K562 (cell line): Measurements from ENCODE around the gene NUSAP1. TPM values are rescaled to one million over a fixed set of nuclear protein-coding genes. Genes with fewer than 3 reads are reported as not detected.

Experiments
- ATAC-seq: fragments of 200-7000 bp; cut with Tn5 transposase; 3 replicates; pipeline ENCODE4 v1.9.1; 2020; ENCODE audit warnings: moderate library complexity
- BruUV-seq: library from RNA; stranded (reverse); fragments of 400-500 nt; replicated peaks from 2 replicates; lab custom pipeline; 2021; lab: Mats Ljungman, UMichigan
- CTCF ChIA-PET: fragments of 300-600 bp; formaldehyde crosslinking; extraction: SDS; loops from one replicate; lab custom pipeline; 2021; ENCODE audit warnings: low intra/inter-chr PET ratio; lab: Yijun Ruan, JAX
- POLR2A ChIA-PET: fragments of 300-600, 350-650 bp; sonication (Branson Sonifier 250); formaldehyde crosslinking; extraction: SDS; loops from one replicate; lab custom pipeline; 2021; ENCODE audit warnings: antibody characterized with exemption, inconsistent platforms; lab: Yijun Ruan, JAX
- DNase-seq, 4 experiments: peaks; one replicate each; pipeline versions ENCODE4 v3.0.0 to v3.0.0-alpha.2; 2011 to 2018; ENCODE audit warnings: low spot score in 3 of 4, mixed read lengths in 3 of 4; ENCODE audit errors: extremely low read depth in 1 of 4
- FAIRE-seq: peaks from 2 replicates; lab custom pipeline; 2011; peaks lifted over from hg19 to GRCh38; lab: Jason Lieb, UNC
- H2AFZ ChIP-seq: 2 replicates; pipeline ENCODE4 v1.6.0; 2011; ENCODE audit warnings: low read depth, low read length, control low read depth, inconsistent platforms
- H3K27ac ChIP-seq: fragments of 200-600 bp; 3 replicates; pipeline ENCODE4 v1.8.0; 2011; ENCODE audit warnings: low read depth, mild to moderate bottlenecking, control low read depth, inconsistent platforms, low read length, moderate library complexity, mixed read lengths; ENCODE audit errors: extremely low read depth
- H3K27me3 ChIP-seq, 2 experiments: fragments of 300-600 bp in 1 of 2; 2 replicates in 1 of 2; 3 replicates in 1 of 2; pipeline versions ENCODE4 v1.6.0 to v1.8.0; 2011; ENCODE audit warnings: inconsistent platforms in 2 of 2, low read length in 2 of 2, mild to moderate bottlenecking in 1 of 2, mixed read lengths in 1 of 2, moderate library complexity in 1 of 2; ENCODE audit not compliant: control insufficient read depth in 2 of 2, insufficient read depth in 2 of 2
- H3K36me3 ChIP-seq: fragments of 300-600 bp; 3 replicates; pipeline ENCODE4 v1.8.0; 2011; ENCODE audit warnings: mild to moderate bottlenecking, low read length, inconsistent platforms; ENCODE audit not compliant: control insufficient read depth, insufficient read depth
- H3K4me1 ChIP-seq, 2 experiments: fragments of 200-600 bp in 1 of 2; replicated peaks in 1 of 2; 2 replicates in 1 of 2; 3 replicates in 1 of 2; pipeline versions ENCODE4 v1.5.1 to v1.8.0; 2011; ENCODE audit warnings: inconsistent platforms in 2 of 2, low read length in 2 of 2, mild to moderate bottlenecking in 1 of 2, mixed read lengths in 1 of 2, moderate library complexity in 1 of 2; ENCODE audit not compliant: control insufficient read depth in 2 of 2, insufficient read depth in 2 of 2
- H3K4me2 ChIP-seq: 2 replicates; pipeline ENCODE4 v1.6.1; 2011; ENCODE audit warnings: low read length, control low read depth, inconsistent platforms, mixed read lengths; ENCODE audit not compliant: insufficient read depth
- H3K4me3 ChIP-seq: fragments of 200-600 bp; sonication (generic), shearing (Covaris generic); 2 replicates; pipeline ENCODE4 v1.5.1; 2016; ENCODE audit warnings: control low read depth, inconsistent platforms
- H3K79me2 ChIP-seq: fragments of 200-600 bp; 3 replicates; pipeline ENCODE4 v1.8.0; 2011; ENCODE audit warnings: low read length, inconsistent platforms; ENCODE audit not compliant: control insufficient read depth, insufficient read depth
- H3K9ac ChIP-seq, 2 experiments: 2 replicates each; pipeline versions ENCODE4 v1.6.0 to v1.6.1; 2011; ENCODE audit warnings: low read depth in 2 of 2, low read length in 2 of 2, control low read depth in 1 of 2, inconsistent platforms in 1 of 2, mild to moderate bottlenecking in 1 of 2, mixed read lengths in 1 of 2; ENCODE audit not compliant: insufficient read depth in 1 of 2
- H3K9me1 ChIP-seq: one replicate; pipeline ENCODE4 v1.6.0; 2011; ENCODE audit warnings: inconsistent platforms, mild to moderate bottlenecking, low read length, moderate library complexity; ENCODE audit not compliant: control insufficient read depth, insufficient read depth
- H3K9me3 ChIP-seq: replicated peaks from 2 replicates; pipeline ENCODE4 v1.5.1; 2011; ENCODE audit warnings: low read depth, low read length, inconsistent platforms; ENCODE audit not compliant: control insufficient read depth, insufficient read depth
- H4K20me1 ChIP-seq: replicated peaks from 2 replicates; pipeline ENCODE4 v1.6.1; 2011; ENCODE audit warnings: low read length, inconsistent platforms, mixed read lengths; ENCODE audit not compliant: control insufficient read depth, insufficient read depth
- CBX8 ChIP-seq: fragments of 200-600 bp; sonication (generic); IDR thresholded peaks from 2 replicates; pipeline ENCODE4 v1.6.1; 2012; ENCODE audit warnings: borderline replicate concordance, mixed run types, low read depth, mild to moderate bottlenecking, moderate library complexity, mixed read lengths, low read length, control low read depth, inconsistent platforms; ENCODE audit not compliant: poor library complexity, severe bottlenecking; ENCODE audit errors: extremely low read depth
- CXXC5 ChIP-seq: fragments of 250-450 bp; sonication (Bioruptor Pico); IDR thresholded peaks from 2 replicates; pipeline ENCODE4 v1.8.0; 2022; ENCODE audit warnings: inconsistent platforms, mild to moderate bottlenecking, moderate library complexity
- KLF13 ChIP-seq: fragments of 450-650 bp; IDR thresholded peaks from 2 replicates; pipeline ENCODE4 v1.6.1; 2016; ENCODE audit warnings: missing genetic modification characterization, low read depth, mild to moderate bottlenecking, missing compliant biosample characterization, moderate library complexity, borderline replicate concordance
- NCOA1 ChIP-seq: fragments of 450-650 bp; IDR thresholded peaks from 2 replicates; pipeline ENCODE4 v1.6.1; 2016; ENCODE audit warnings: low read depth
- RBM22 ChIP-seq: fragments of 200-400 bp; formaldehyde crosslinking; IDR thresholded peaks from 2 replicates; pipeline ENCODE4 v1.6.1; 2018; ENCODE audit warnings: low read length, low read depth; ENCODE audit not compliant: poor library complexity, severe bottlenecking
- RFX5 ChIP-seq: IDR thresholded peaks from 2 replicates; pipeline ENCODE4 v1.6.1; 2011; ENCODE audit warnings: low read depth, mild to moderate bottlenecking, improper control_type of control experiment, low read length
- STAT5A ChIP-seq: IDR thresholded peaks from 2 replicates; pipeline ENCODE4 v1.6.1; 2012; ENCODE audit warnings: low read length, inconsistent platforms, borderline replicate concordance
- ZFP91 ChIP-seq: sonication (generic); formaldehyde crosslinking; IDR thresholded peaks from 2 replicates; pipeline ENCODE4 v1.8.0; 2022; ENCODE audit warnings: mild to moderate bottlenecking, missing genetic modification reagents
- ZZZ3 ChIP-seq: fragments of 450-650 bp; IDR thresholded peaks from 2 replicates; pipeline ENCODE4 v1.6.1; 2016; ENCODE audit warnings: antibody characterized with exemption, mild to moderate bottlenecking, moderate library complexity
- WGBS: fragments of 100-300 bp; shearing (Covaris generic); methylation state at CpG from one replicate; pipeline ENCODE4 v1.1.6; 2016; ENCODE audit warnings: low coverage, mixed read lengths; ENCODE audit not compliant: insufficient coverage; ENCODE audit errors: missing lambda C conversion rate; 5-methylcytosine and 5-hydroxymethylcytosine counted together
- in situ Hi-C: fragments of 300-500 bp; cut with MboI; formaldehyde crosslinking; loops from 4 replicates; pipeline ENCODE4 v1.15.0; 2018; ENCODE audit warnings: inconsistent platforms, mixed read lengths
- intact Hi-C: fragments of 100-400 bp; cut with micrococcal nuclease; formaldehyde crosslinking; loops from 2 replicates; pipeline ENCODE4 v1.14.2; 2022
- polyA plus RNA-seq, 8 experiments: library from polyadenylated mRNA; depleted of rRNA in 4 of 8; stranded (reverse) in 5 of 8; unstranded in 3 of 8; fragments of >200 nt; fragmentation: Nextera tagmentation in 2 of 8; fragmentation: Illumina TruSeq in 1 of 8; extraction: Ambion mirVana in 2 of 8; extraction: Trizol in 1 of 8; gene quantifications; 2 replicates each; pipeline versions ENCODE4 v1.2.1 to v1.2.3, GENCODE V29; 2011 to 2014; ENCODE audit warnings: inconsistent platforms in 1 of 8, missing spikeins in 1 of 8
- total RNA-seq, 7 experiments: library from RNA; depleted of rRNA in 6 of 7; stranded (reverse); fragments of >200 nt in 6 of 7; fragmentation: Illumina TruSeq in 2 of 7; extraction: Trizol in 2 of 7; gene quantifications; 2 replicates each; pipeline versions ENCODE4 v1.2.1 to v1.2.3, GENCODE V29; 2011 to 2021; ENCODE audit warnings: low replicate concordance in 1 of 7

NUSAP1 gene
- total and polyA plus RNA-seq, 9 of the 15 experiments (the other 6 are each of a cell fraction or from before 2014, with no cell fraction given) = 119 to 266 (median 227) TPM

DNA sequence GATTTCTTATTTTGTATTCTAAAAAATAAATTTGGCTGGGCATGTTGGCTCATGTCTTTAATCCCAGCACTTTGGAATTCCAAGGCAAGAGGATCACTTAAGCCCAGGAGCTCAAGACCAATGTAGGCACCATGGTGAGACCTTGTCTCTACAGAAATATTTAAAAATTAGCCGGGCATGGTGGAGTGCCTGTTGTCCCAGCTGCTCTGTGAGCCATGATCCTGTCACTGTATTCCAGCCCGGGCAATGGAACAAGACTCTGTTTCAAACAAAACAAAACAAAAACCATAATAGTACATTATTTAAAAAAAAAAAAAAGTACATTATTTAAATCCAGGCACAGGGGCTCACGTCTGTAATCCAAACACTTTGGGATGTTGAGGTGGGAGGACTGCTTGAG lies 78.8 kb downstream of the NUSAP1 start:
- WGBS = 75% methylated on average over 3 of the region's 3 CpGs
- CTCF ChIA-PET = no interaction called here
- Histone ChIP-seq H3K27ac (no peak overlapping the region), H4K20me1 (0 out of 2 replicates have a peak, but pooled peaks cover 4% of the 10 kb centered on the region), H3K9me1 (no peaks in the 10 kb centered on the region), H3K4me1 (peaks cover 12 to 16% of the 10 kb centered on the region in 2 experiments; a peak in 4 of 5 replicates), H3K27me3 (no peaks in the 10 kb centered on the region), H3K4me3 (no peak overlapping the region), H2AFZ (no peak overlapping the region), H3K36me3 (no peaks in the 10 kb centered on the region), H3K4me2 (no peak overlapping the region), H3K9me3 (no peaks in the 10 kb centered on the region), H3K79me2 (peaks cover 14% of the 10 kb centered on the region), H3K9ac (no peak overlapping the region)
- BruUV-seq = no TSS peak
- intact Hi-C loops (no loop called here), in situ Hi-C loops (no loop called here)
- ATAC-seq (no peak), DNase-seq (no peak), FAIRE-seq (no peak)
- POLR2A ChIA-PET = interaction anchor here (0.7 to 1.4 kb wide), 2 partner anchors 10 to 12 kb away, joined by 3 to 8 read pairs; no protein-coding TSS in a partner anchor
- TF ChIP-seq CBX8 (no peak), STAT5A (no peak), ZZZ3 (no peak), ZFP91 (no peak), NCOA1 (no peak), CXXC5 (CRISPR knock-in tag) (no peak), RBM22 (no peak), RFX5 (no peak), KLF13 (tag) (no peak)
